Measurements from ENCODE around the gene DENND5A. TPM values are rescaled to one million over a fixed set of nuclear protein-coding genes. Genes with fewer than 3 reads are reported as not detected.
"Not testable (repeated sequence)": the region's sequence is repeated elsewhere in the genome, so short reads cannot be mapped to it uniquely, and the experiment has no call there.

Gene DENND5A
- total RNA-seq, 2 experiments from 2014 or later = 4.0 to 10.5 TPM

DNA sequence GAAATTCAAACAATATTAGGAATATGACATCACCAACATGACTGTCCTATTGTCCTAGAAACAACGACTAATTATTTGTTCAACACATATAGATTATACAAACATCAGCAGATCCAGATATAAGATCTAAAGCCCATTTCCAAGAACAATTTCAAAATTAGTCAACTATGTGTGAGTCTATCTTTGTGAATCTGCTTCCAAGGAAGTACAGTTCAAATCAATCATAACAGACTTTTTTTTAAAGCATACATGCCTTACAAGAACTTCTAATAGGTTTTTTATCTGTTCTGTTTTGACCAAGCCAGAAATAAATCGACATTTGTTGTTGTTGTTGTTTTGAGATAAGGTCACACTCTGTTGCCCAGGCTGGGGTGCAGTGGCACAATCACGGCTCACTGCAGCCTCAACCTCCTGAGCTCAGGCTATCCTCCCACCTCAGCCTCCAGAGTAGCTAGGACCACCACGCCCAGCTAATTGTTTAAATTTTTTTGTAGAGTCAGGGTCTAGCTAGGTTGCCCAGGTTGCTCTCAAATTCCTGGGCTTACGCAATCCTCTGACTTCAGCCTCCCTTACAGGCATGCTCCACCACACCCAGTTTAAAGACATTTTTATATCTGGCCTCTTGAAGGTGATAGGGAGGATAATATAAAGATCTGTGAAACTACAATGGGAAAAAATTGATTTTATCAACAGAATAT lies 54.8 kb downstream of the DENND5A start:
- CTCF ChIA-PET (ENCODE audit: unreplicated experiment) = no interaction called here

DNA sequence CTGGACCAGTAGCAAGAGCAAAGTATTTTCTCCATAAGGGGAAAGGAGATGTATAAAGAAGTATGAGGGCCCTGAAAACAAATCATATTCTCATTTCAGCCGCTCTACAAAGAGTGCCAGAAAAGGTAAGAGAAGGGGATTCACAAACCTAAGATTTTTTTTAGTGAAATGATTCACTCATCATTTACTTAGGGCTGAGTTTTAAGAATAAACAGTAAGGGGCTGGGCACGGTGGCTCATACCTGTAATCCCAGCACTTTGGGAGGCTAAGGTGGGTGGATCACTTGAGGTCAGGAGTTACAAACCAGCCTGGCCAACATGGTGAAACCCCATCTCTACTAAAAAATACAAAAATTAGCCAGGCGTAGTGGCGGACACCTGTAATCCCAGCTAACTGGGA lies 55.5 kb downstream of the DENND5A start:
- intact Hi-C loops (cut with micrococcal nuclease; ENCODE audit: unreplicated experiment) = loop anchor here (5.0 kb wide), 1 partner anchor 53 kb away; no protein-coding TSS in a partner anchor
- H3K79me2 ChIP-seq (ENCODE audit: insufficient read depth, low read depth, low read length); H3K9me2 ChIP-seq (ENCODE audit: insufficient read depth, low read length); BruUV-seq (replicated peaks); H3K4me2 ChIP-seq (ENCODE audit: low read length); H3K36me3 ChIP-seq (ENCODE audit: insufficient read depth, low read length); DNase-seq (ENCODE audit: low spot score); H3K9me3 ChIP-seq (ENCODE audit: low read length); H4K20me1 ChIP-seq (ENCODE audit: insufficient read depth, low read length); H3K27ac ChIP-seq (ENCODE audit: low read depth, low read length, poor library complexity, severe bottlenecking); H3K4me3 ChIP-seq (ENCODE audit: low read depth, low read length, poor library complexity, severe bottlenecking); CTCF ChIA-PET (ENCODE audit: unreplicated experiment): not testable (repeated sequence)
- POLR2A ChIA-PET = interaction anchor here (0.6 kb wide), 3 partner anchors 31 to 74 kb away, joined by 3 to 5 read pairs (median 4); no protein-coding TSS in a partner anchor
- H3K4me1 ChIP-seq (ENCODE audit: insufficient read depth, low read length, poor library complexity, severe bottlenecking) = peaks cover 24% of the 10 kb centered on the region
- peak overlapping the region; percentile 76 for H2AFZ ChIP-seq (ENCODE audit: low read length)

More for the DNA sequence above, 54.8 kb downstream of the DENND5A start:
- DNase-seq (ENCODE audit: low spot score) = no peak
- no peak overlapping the region for H3K27ac ChIP-seq (ENCODE audit: low read depth, low read length, poor library complexity, severe bottlenecking)
- no peaks in the 10 kb centered on the region for H4K20me1 ChIP-seq (ENCODE audit: insufficient read depth, low read length)
- POLR2A ChIA-PET = interaction anchor here (0.6 to 0.7 kb wide), 2 partner anchors 30 to 268 kb away, joined by 3 to 5 read pairs; no protein-coding TSS in a partner anchor
- no peaks in the 10 kb centered on the region for H3K36me3 ChIP-seq (ENCODE audit: insufficient read depth, low read length)
- no peak overlapping the region for H3K4me2 ChIP-seq (ENCODE audit: low read length)
- no peak overlapping the region for H2AFZ ChIP-seq (ENCODE audit: low read length)
- H3K4me3 ChIP-seq (ENCODE audit: low read depth, low read length, poor library complexity, severe bottlenecking) = no peak overlapping the region
- TF ChIP-seq EZH2phosphoT487 (IDR thresholded peaks at IDR 0.05; ENCODE audit: borderline replicate concordance, low read depth, low read length) = no peak
- TF ChIP-seq, protein P1, sequence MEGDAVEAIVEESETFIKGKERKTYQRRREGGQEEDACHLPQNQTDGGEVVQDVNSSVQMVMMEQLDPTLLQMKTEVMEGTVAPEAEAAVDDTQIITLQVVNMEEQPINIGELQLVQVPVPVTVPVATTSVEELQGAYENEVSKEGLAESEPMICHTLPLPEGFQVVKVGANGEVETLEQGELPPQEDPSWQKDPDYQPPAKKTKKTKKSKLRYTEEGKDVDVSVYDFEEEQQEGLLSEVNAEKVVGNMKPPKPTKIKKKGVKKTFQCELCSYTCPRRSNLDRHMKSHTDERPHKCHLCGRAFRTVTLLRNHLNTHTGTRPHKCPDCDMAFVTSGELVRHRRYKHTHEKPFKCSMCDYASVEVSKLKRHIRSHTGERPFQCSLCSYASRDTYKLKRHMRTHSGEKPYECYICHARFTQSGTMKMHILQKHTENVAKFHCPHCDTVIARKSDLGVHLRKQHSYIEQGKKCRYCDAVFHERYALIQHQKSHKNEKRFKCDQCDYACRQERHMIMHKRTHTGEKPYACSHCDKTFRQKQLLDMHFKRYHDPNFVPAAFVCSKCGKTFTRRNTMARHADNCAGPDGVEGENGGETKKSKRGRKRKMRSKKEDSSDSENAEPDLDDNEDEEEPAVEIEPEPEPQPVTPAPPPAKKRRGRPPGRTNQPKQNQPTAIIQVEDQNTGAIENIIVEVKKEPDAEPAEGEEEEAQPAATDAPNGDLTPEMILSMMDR (conservative IDR thresholded peaks at IDR 0.05; ENCODE audit: low read length) = no peak
- no TSS peak for BruUV-seq (replicated peaks)
- H3K79me2 ChIP-seq (ENCODE audit: insufficient read depth, low read depth, low read length) = no peaks in the 10 kb centered on the region
- H3K4me1 ChIP-seq (ENCODE audit: insufficient read depth, low read length, poor library complexity, severe bottlenecking) = peaks cover 32% of the 10 kb centered on the region
- intact Hi-C loops (cut with micrococcal nuclease; ENCODE audit: unreplicated experiment) = no loop called here
- no peaks in the 10 kb centered on the region for H3K9me2 ChIP-seq (ENCODE audit: insufficient read depth, low read length)
- no peaks in the 10 kb centered on the region for H3K9me3 ChIP-seq (ENCODE audit: low read length)

DNA sequence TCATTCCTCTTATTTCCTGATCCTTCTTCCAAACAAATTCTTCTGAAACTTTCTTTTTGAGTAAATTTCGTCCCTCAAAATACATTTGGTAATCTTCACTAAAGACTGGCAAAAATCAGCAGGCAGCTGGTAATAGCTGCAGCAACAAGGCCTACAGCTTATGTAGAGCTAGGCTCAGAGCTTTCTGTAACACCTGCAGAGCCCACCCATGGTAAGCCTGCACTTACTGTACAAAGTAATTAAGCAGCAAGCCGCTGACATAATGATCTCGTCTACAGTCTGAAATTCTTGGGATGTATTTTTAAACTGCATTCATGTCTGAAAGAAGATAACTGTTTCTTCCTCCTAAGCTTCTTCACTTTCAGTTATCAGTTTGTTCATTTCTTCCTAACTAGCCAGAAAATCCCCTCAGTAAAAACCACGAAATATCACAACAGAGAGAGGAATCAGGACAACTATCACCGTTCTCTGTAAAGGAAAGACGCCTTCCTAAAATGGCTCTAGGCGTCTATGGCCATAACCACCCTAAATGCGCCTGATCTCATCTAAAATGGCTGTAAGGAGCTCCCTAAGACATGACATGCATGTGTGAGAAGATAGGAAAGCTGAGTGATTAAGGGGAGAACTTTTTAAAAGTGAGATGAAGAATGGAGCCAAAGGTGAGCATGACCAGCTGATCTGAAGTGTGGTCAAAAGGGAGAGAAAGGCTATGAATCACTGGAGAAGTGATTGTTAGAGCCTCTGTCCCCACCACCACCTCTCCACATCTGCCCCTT lies 56.2 kb downstream of the DENND5A start:
- POLR2A ChIA-PET = interaction anchor here (0.6 to 0.8 kb wide), 6 partner anchors 74 to 595 kb away, joined by 3 to 4 read pairs (median 3); no protein-coding TSS in a partner anchor
- BruUV-seq (replicated peaks) = no TSS peak
- H2AFZ ChIP-seq (ENCODE audit: low read length) = peak overlapping the region; percentile 76

More for the DNA sequence above, 56.2 kb downstream of the DENND5A start:
- no peak overlapping the region for H3K27ac ChIP-seq (ENCODE audit: low read depth, low read length, poor library complexity, severe bottlenecking)
- CTCF ChIA-PET (ENCODE audit: unreplicated experiment) = no interaction called here
- H3K4me2 ChIP-seq (ENCODE audit: low read length) = 0 out of 2 replicates have a peak overlapping the region, but pooled peaks have one; percentile 7
- H3K36me3 ChIP-seq (ENCODE audit: insufficient read depth, low read length) = no peaks in the 10 kb centered on the region
- peak; percentile 32 for DNase-seq (ENCODE audit: low spot score)
- no peaks in the 10 kb centered on the region for H3K9me2 ChIP-seq (ENCODE audit: insufficient read depth, low read length)
- H3K79me2 ChIP-seq (ENCODE audit: insufficient read depth, low read depth, low read length) = no peaks in the 10 kb centered on the region
- TF ChIP-seq EZH2phosphoT487 (IDR thresholded peaks at IDR 0.05; ENCODE audit: borderline replicate concordance, low read depth, low read length) = no peak
- TF ChIP-seq, protein P1 (conservative IDR thresholded peaks at IDR 0.05; ENCODE audit: low read length) = no peak
- intact Hi-C loops (cut with micrococcal nuclease; ENCODE audit: unreplicated experiment) = loop anchor here (5.0 kb wide), 1 partner anchor 53 kb away; no protein-coding TSS in a partner anchor
- no peak overlapping the region for H3K4me3 ChIP-seq (ENCODE audit: low read depth, low read length, poor library complexity, severe bottlenecking)
- no peaks in the 10 kb centered on the region for H4K20me1 ChIP-seq (ENCODE audit: insufficient read depth, low read length)
- H3K9me3 ChIP-seq (ENCODE audit: low read length) = no peaks in the 10 kb centered on the region
- peaks cover 17% of the 10 kb centered on the region for H3K4me1 ChIP-seq (ENCODE audit: insufficient read depth, low read length, poor library complexity, severe bottlenecking)
